ENCODE measurements around the gene STK26.
A peak's percentile ranks its signal among the peaks of the same experiment; 100 is the strongest.
"Not testable (repeated sequence)": the region's sequence is repeated elsewhere in the genome, so short reads cannot be mapped to it uniquely, and the experiment has no call there.

STK26 gene

GRCh38 chrX:132022967-132023895, at the start of gene STK26:
Gene STK26, plus strand, starts transcription at chrX:132023302. Its CDS starts 316 bp downstream, at chrX:132023618.
- peak; percentile 1 to 14 for DNase-seq

GRCh38 chrX:131975851-131976250, 47.3 kb upstream of the STK26 start:
- DNase-seq = no peak

GRCh38 chrX:131977619-131978018, 45.5 kb upstream of the STK26 start:
- DNase-seq = no peak

- DNase-seq = no peak
These were observed 44.0 kb upstream of the STK26 start for GRCh38 chrX:131979116-131979515.

- no peak for DNase-seq
These were observed 37.5 kb upstream of the STK26 start for GRCh38 chrX:131985526-131986049.

- DNase-seq = no peak
These were observed 35.9 kb upstream of the STK26 start for GRCh38 chrX:131987252-131987651.

- no peak for DNase-seq
These were observed 34.9 kb upstream of the STK26 start for GRCh38 chrX:131988236-131988635.

- DNase-seq = no peak
These were observed 22.0 kb upstream of the STK26 start for GRCh38 chrX:132001127-132001526.

- no peak for DNase-seq
These were observed 18.4 kb upstream of the STK26 start for GRCh38 chrX:132004728-132005127.

- no peak for DNase-seq
These were observed 13.8 kb upstream of the STK26 start for GRCh38 chrX:132009350-132009749.

- DNase-seq = not testable (repeated sequence)
These were observed 12.9 kb upstream of the STK26 start for GRCh38 chrX:132010213-132010612.

- DNase-seq = no peak
These were observed 7.2 kb upstream of the STK26 start for GRCh38 chrX:132015875-132016274.

- DNase-seq = no peak
These were observed 6.3 kb upstream of the STK26 start for GRCh38 chrX:132016628-132017430.

GRCh38 chrX:132017431-132018185, 5.5 kb upstream of the STK26 start:
- DNase-seq = no peak

GRCh38 chrX:132022198-132022966, 720 bp upstream of the STK26 start:
- DNase-seq = no peak

GRCh38 chrX:132023896-132024386, 839 bp downstream of the STK26 start:
- no peak for DNase-seq

- DNase-seq = no peak
These were observed 1.9 kb downstream of the STK26 start for GRCh38 chrX:132025041-132025440.

- no peak for DNase-seq
These were observed 7.2 kb downstream of the STK26 start for GRCh38 chrX:132030264-132030663.

- no peak for DNase-seq
These were observed 8.8 kb downstream of the STK26 start for GRCh38 chrX:132031867-132032266.

- no peak for DNase-seq
These were observed 10.1 kb downstream of the STK26 start for GRCh38 chrX:132033166-132033565.

- DNase-seq = no peak
These were observed 11.5 kb downstream of the STK26 start for GRCh38 chrX:132034648-132035047.

GRCh38 chrX:132037479-132037993, 14.4 kb downstream of the STK26 start:
- no peak for DNase-seq
